Pancreas (tissue), 10 donors: ENCODE measurements around the gene COA7. TPM values are rescaled to one million over a fixed set of nuclear protein-coding genes. Genes with fewer than 3 reads are reported as not detected.
"Not testable (repeated sequence)": the region's sequence is repeated elsewhere in the genome, so short reads cannot be mapped to it uniquely, and the experiment has no call there.

Experiments
- ATAC-seq, 4 donors: fragments of 200-7000 bp; cut with Tn5 transposase; one replicate each; pipeline versions ENCODE4 v1.8.0 to v1.9.1; 2020; ENCODE audit warnings: mild to moderate bottlenecking in 4 of 4, moderate library complexity in 4 of 4
- DNase-seq, 6 donors: peaks; one replicate each; pipeline ENCODE4 v3.0.0-alpha.2; 2020
- FAIRE-seq: peaks from 2 replicates; lab custom pipeline; 2012; peaks lifted over from hg19 to GRCh38; lab: Jason Lieb, UNC
- H3K27ac ChIP-seq, 4 donors: fragments of 200-600 bp; sonication (generic); 1 replicate in 3 of 4; 2 replicates in 1 of 4; pipeline versions ENCODE4 v1.5.0 to v1.8.0; 2020
- H3K27me3 ChIP-seq, 4 donors: fragments of 200-600 bp; one replicate each; pipeline ENCODE4 v1.8.0; 2021
- H3K36me3 ChIP-seq, 3 donors: fragments of 200-600 bp; sonication (generic) in 1 of 3; one replicate each; pipeline versions ENCODE4 v1.5.0 to v1.8.0; 2020 to 2021
- H3K4me1 ChIP-seq, 3 donors: fragments of 200-600 bp; one replicate each; pipeline ENCODE4 v1.8.0; 2021
- H3K4me3 ChIP-seq, 4 donors: fragments of 200-600 bp; sonication (generic) in 2 of 4; one replicate each; pipeline versions ENCODE4 v1.5.0 to v1.8.0; 2020 to 2021
- H3K9me3 ChIP-seq, 4 donors: fragments of 200-600 bp; one replicate each; pipeline ENCODE4 v1.8.0; 2021
- CTCF ChIP-seq, 4 donors: fragments of 200-600 bp; sonication (generic) in 3 of 4; IDR thresholded peaks; one replicate each; pipeline versions ENCODE4 v1.5.0 to v1.8.0; 2021; ENCODE audit warnings: antibody characterized with exemption in 4 of 4
- WGBS, 2 donors: extraction: QIAGEN DNeasy Blood & Tissue Kit; methylation state at CpG; one replicate each; pipeline ENCODE4 v1.1.7; 2013; 5-methylcytosine and 5-hydroxymethylcytosine counted together
- intact Hi-C, 3 donors: fragments of 100-400 bp; cut with DNase I; formaldehyde crosslinking; loops; one replicate each; pipeline versions ENCODE4 v1.11.1 to v1.14.2; 2022
- polyA plus RNA-seq, 2 donors: library from polyadenylated mRNA; stranded (reverse); fragments of 200-250 nt; gene quantifications; one replicate each; pipeline ENCODE4 v1.2.3, GENCODE V29; 2013
- total RNA-seq, 6 donors: library from RNA; stranded (reverse); fragmentation: NEBNext Ultra II Directional in 4 of 6; extraction: Animal tissue kit (Norgen Biotek cat#: 25700) in 4 of 6; gene quantifications; one replicate each; pipeline versions ENCODE4 v1.2.1 to v1.2.4, GENCODE V29; 2021 to 2023
- donor health status: healthy with polysubstance abuse.
- donor health status: DM: no; HTN: no; CAD: no; lungs with moderate emphysema.
- donor health status: DM: no; HTN: no; CAD: no.
- donor health status: control.
- donor health status: control.
- donor health status: Bipolar disorder and iron deficiency.
- donor health status: DM: yes; HTN: yes; CAD: no.
- donor health status: DM: no; HTN: no; CAD: no.
- donor health status: DM: no; HTN: no; CAD: no.
- donor health status: DM: yes; HTN: yes; CAD: no.

COA7 gene
- total and polyA plus RNA-seq, 8 donors, result 2.1 to 18.6 (median 7.8) TPM

GRCh38 chr1:52693843-52694242 lies 4.3 kb downstream of the COA7 start:
- no peak for FAIRE-seq
- intact Hi-C loops, result no loop called here
- 92 to 100% methylated on average over 1 of the region's 1 CpG for WGBS, 2 donors
- no peaks in the 10 kb centered on the region for H3K27me3 ChIP-seq
- TF ChIP-seq CTCF (IDR thresholded peaks at IDR 0.05), result no peak
- H3K36me3 ChIP-seq, result peaks cover 0 to 10% (median 0%) of the 10 kb centered on the region in 3 donors
- H3K4me1 ChIP-seq, result peaks cover 6 to 8% (median 6%) of the 10 kb centered on the region in 3 donors
- no peak overlapping the region for H3K27ac ChIP-seq
- no peak overlapping the region for H3K4me3 ChIP-seq
- DNase-seq, result no peak
- no peaks in the 10 kb centered on the region for H3K9me3 ChIP-seq
- no peak for ATAC-seq

DNA sequence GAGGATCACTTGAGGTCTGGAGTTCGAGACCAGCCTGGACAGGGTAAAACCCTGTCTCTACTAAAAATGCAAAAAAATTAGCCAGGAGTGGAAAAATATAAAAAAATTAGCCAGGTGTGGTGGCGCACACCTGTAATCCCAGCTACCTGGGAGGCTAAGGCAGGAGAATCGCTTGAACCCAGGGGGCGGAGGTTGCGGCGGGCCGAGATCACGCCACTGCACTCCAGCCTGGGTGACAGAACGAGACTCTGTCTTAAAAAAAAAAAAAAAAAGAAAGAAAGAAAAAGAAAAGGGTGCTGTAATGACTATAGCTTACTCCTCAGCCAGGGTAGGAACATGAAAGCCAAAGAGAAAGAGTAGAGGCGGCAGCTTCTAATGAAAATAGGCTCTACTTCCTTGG lies 4.8 kb downstream of the COA7 start:
- 83 to 88% methylated on average over 10 of the region's 10 CpGs for WGBS, 2 donors
- FAIRE-seq, H3K27me3 ChIP-seq, H3K9me3 ChIP-seq, DNase-seq, H3K36me3 ChIP-seq, H3K27ac ChIP-seq, ATAC-seq, H3K4me1 ChIP-seq, intact Hi-C loops, H3K4me3 ChIP-seq: not testable (repeated sequence)

- Histone ChIP-seq H3K36me3 (peaks cover 0 to 14% (median 0%) of the 10 kb centered on the region in 3 donors), H3K4me1 (peaks cover 3 to 5% (median 4%) of the 10 kb centered on the region in 3 donors), H3K4me3 (no peak overlapping the region), H3K9me3 (no peaks in the 10 kb centered on the region), H3K27ac (no peak overlapping the region), H3K27me3 (no peaks in the 10 kb centered on the region)
- no peak for ATAC-seq
- WGBS, 2 donors, result 97 to 99% methylated on average over 4 of the region's 4 CpGs
- intact Hi-C loops, result no loop called here
- no peak for FAIRE-seq
- TF ChIP-seq CTCF (IDR thresholded peaks at IDR 0.05), result no peak
- no peak for DNase-seq
Observed at GRCh38 chr1:52692697-52693096, 5.5 kb downstream of the COA7 start.

- H3K4me3 ChIP-seq, result no peak overlapping the region
- DNase-seq, result no peak
- no peaks in the 10 kb centered on the region for H3K27me3 ChIP-seq
- ATAC-seq, result no peak
- TF ChIP-seq CTCF (IDR thresholded peaks at IDR 0.05), result no peak
- no peak for FAIRE-seq
- H3K9me3 ChIP-seq, result no peaks in the 10 kb centered on the region
- no peak overlapping the region for H3K27ac ChIP-seq
- 94 to 97% methylated on average over 3 of the region's 3 CpGs for WGBS, 2 donors
- peaks cover 0 to 17% (median 7%) of the 10 kb centered on the region in 3 donors for H3K36me3 ChIP-seq
- intact Hi-C loops, result no loop called here
- H3K4me1 ChIP-seq, result no peaks in the 10 kb centered on the region
Observed at GRCh38 chr1:52691821-52692220, 6.3 kb downstream of the COA7 start.

- H3K27ac ChIP-seq, result no peak overlapping the region
- intact Hi-C loops, result no loop called here
- WGBS, 2 donors, result 96% methylated on average over 5 of the region's 5 CpGs
- DNase-seq, result no peak
- no peaks in the 10 kb centered on the region for H3K9me3 ChIP-seq
- no peak overlapping the region for H3K4me3 ChIP-seq
- peaks cover 0 to 7% (median 7%) of the 10 kb centered on the region in 3 donors for H3K36me3 ChIP-seq
- no peaks in the 10 kb centered on the region for H3K27me3 ChIP-seq
- ATAC-seq, result no peak
- no peak for TF ChIP-seq CTCF (IDR thresholded peaks at IDR 0.05)
- no peaks in the 10 kb centered on the region for H3K4me1 ChIP-seq
- FAIRE-seq, result no peak
Observed at GRCh38 chr1:52686830-52687229, 11.3 kb downstream of the COA7 start.
